HepG2 (cell line): ENCODE data around the gene NEDD8. TPM values are rescaled to one million over a fixed set of nuclear protein-coding genes. Genes with fewer than 3 reads are reported as not detected.

Experiments used
- ELF4 ChIP-seq: sonication (generic); formaldehyde crosslinking; IDR thresholded peaks from 2 replicates; pipeline ENCODE4 v1.5.0; 2020; ENCODE audit warnings: missing genetic modification reagents, mild to moderate bottlenecking, moderate library complexity, borderline replicate concordance
- KLF9 ChIP-seq: IDR thresholded peaks from 2 replicates; pipeline ENCODE4 v1.6.1; 2016; ENCODE audit warnings: low read depth
- LBX2 ChIP-seq: sonication (generic); formaldehyde crosslinking; IDR thresholded peaks from 2 replicates; pipeline ENCODE4 v1.5.0; 2020; ENCODE audit warnings: missing genetic modification reagents, mild to moderate bottlenecking, borderline replicate concordance
- NFE2L1 ChIP-seq: sonication (generic); formaldehyde crosslinking; IDR thresholded peaks from 2 replicates; pipeline ENCODE4 v1.4.0; 2020; ENCODE audit warnings: missing genetic modification reagents, mild to moderate bottlenecking, borderline replicate concordance
- PITX1 ChIP-seq: sonication (generic); formaldehyde crosslinking; IDR thresholded peaks from 2 replicates; pipeline ENCODE4 v1.5.1; 2020; ENCODE audit warnings: mild to moderate bottlenecking, missing genetic modification reagents
- RXRA ChIP-seq: sonication (generic); formaldehyde crosslinking; IDR thresholded peaks from 2 replicates; pipeline ENCODE4 v1.5.1; 2020; ENCODE audit warnings: missing genetic modification reagents
- SETDB1 ChIP-seq: sonication (generic); formaldehyde crosslinking; IDR thresholded peaks from 2 replicates; pipeline ENCODE4 v1.5.1; 2020; ENCODE audit warnings: missing genetic modification reagents, mild to moderate bottlenecking, borderline replicate concordance
- SOX6 ChIP-seq, 2 experiments: fragments of 450-650 bp in 1 of 2; sonication (generic) in 1 of 2; formaldehyde crosslinking in 1 of 2; IDR thresholded peaks; 2 replicates each; pipeline versions ENCODE4 v1.4.0 to v1.6.1; 2017 to 2020; ENCODE audit warnings: antibody characterized with exemption in 1 of 2, mild to moderate bottlenecking in 1 of 2, missing genetic modification reagents in 1 of 2
- TAF1 ChIP-seq: sonication (generic); formaldehyde crosslinking; IDR thresholded peaks from 2 replicates; pipeline ENCODE4 v1.4.0; 2020; ENCODE audit warnings: missing genetic modification reagents
- ZBTB14 ChIP-seq: sonication (generic); formaldehyde crosslinking; IDR thresholded peaks from 2 replicates; pipeline ENCODE4 v1.4.0; 2020; ENCODE audit warnings: missing genetic modification reagents
- ZEB1 ChIP-seq: IDR thresholded peaks from 2 replicates; pipeline ENCODE4 v1.6.1; 2012; ENCODE audit warnings: mild to moderate bottlenecking, low read depth, inconsistent platforms; ENCODE audit not compliant: insufficient replicate concordance
- ZIK1 ChIP-seq: sonication (generic); formaldehyde crosslinking; IDR thresholded peaks from 2 replicates; pipeline ENCODE4 v1.5.0; 2020; ENCODE audit warnings: mild to moderate bottlenecking, low read depth, missing genetic modification reagents, borderline replicate concordance
- ZNF557 ChIP-seq: sonication (generic); formaldehyde crosslinking; IDR thresholded peaks from 2 replicates; pipeline ENCODE4 v1.4.0; 2020; ENCODE audit warnings: missing genetic modification reagents
- ZNF713 ChIP-seq: sonication (generic); formaldehyde crosslinking; IDR thresholded peaks from 2 replicates; pipeline ENCODE4 v1.4.0; 2020; ENCODE audit warnings: mild to moderate bottlenecking, missing genetic modification reagents
- ZSCAN30 ChIP-seq: sonication (generic); formaldehyde crosslinking; IDR thresholded peaks from 2 replicates; pipeline ENCODE4 v1.5.0; 2020; ENCODE audit warnings: mild to moderate bottlenecking, missing genetic modification reagents
- ZZZ3 ChIP-seq: sonication (generic); formaldehyde crosslinking; IDR thresholded peaks from 2 replicates; pipeline ENCODE4 v1.4.0; 2020; ENCODE audit warnings: missing genetic modification reagents, mild to moderate bottlenecking, borderline replicate concordance
- polyA plus RNA-seq, 8 experiments: library from polyadenylated mRNA; depleted of rRNA in 3 of 8; stranded (reverse) in 7 of 8; unstranded in 1 of 8; fragments of >200 nt; fragmentation: Illumina TruSeq in 4 of 8; extraction: Trizol in 4 of 8; gene quantifications; 2 replicates each; pipeline versions ENCODE4 v1.2.1 to v1.2.3, GENCODE V29; 2011 to 2016; ENCODE audit warnings: low read depth in 4 of 8, missing spikeins in 1 of 8, mixed read lengths in 1 of 8; ENCODE audit not compliant: insufficient read depth in 1 of 8
- total RNA-seq, 5 experiments: library from RNA; depleted of rRNA; stranded (reverse); fragments of >200 nt; fragmentation: Illumina TruSeq; extraction: Trizol; gene quantifications; 2 replicates each; pipeline ENCODE4 v1.2.3, GENCODE V29; 2016; ENCODE audit warnings: low read depth in 1 of 5
- TF ChIP-seq, protein P1 (sequence below): sonication (generic); formaldehyde crosslinking; IDR thresholded peaks from 2 replicates; pipeline ENCODE4 v1.9.0; 2021; ENCODE audit warnings: mild to moderate bottlenecking, missing genetic modification reagents

Gene NEDD8
- total and polyA plus RNA-seq, 2 of the 13 experiments (the other 11 are each of a cell fraction or from before 2014, with no cell fraction given) = 535 to 713 TPM

- TF ChIP-seq ZZZ3 (peak; percentile 92), ZNF713 (CRISPR knock-in tag) (peak; percentile 85; the same call in 1 of the 2 replicates), RXRA (CRISPR knock-in tag) (peak; percentile 88), ZIK1 (peak; percentile 99), NFE2L1 (CRISPR knock-in tag) (peak; percentile 32; the same call in 1 of the 2 replicates), ZNF557 (CRISPR knock-in tag) (peak; percentile 95), PITX1 (CRISPR knock-in tag) (peak; percentile 86), ELF4 (peak; percentile 97; the same call in 1 of the 2 replicates), ZSCAN30 (CRISPR knock-in tag) (no peak; the same call in 1 of the 2 replicates), SETDB1 (no peak), ZEB1 (no peak), SOX6 (IDR thresholded peaks at IDR 0.05) (no peak), SOX6 (CRISPR knock-in tag; IDR thresholded peaks at IDR 0.05) (peak; percentile 83), ZBTB14 (peak; percentile 50; the same call in 1 of the 2 replicates), KLF9 (CRISPR knock-in tag) (peak; percentile 91), TAF1 (CRISPR knock-in tag) (peak; percentile 98), LBX2 (CRISPR knock-in tag) (peak; percentile 93)
- TF ChIP-seq, protein P1, sequence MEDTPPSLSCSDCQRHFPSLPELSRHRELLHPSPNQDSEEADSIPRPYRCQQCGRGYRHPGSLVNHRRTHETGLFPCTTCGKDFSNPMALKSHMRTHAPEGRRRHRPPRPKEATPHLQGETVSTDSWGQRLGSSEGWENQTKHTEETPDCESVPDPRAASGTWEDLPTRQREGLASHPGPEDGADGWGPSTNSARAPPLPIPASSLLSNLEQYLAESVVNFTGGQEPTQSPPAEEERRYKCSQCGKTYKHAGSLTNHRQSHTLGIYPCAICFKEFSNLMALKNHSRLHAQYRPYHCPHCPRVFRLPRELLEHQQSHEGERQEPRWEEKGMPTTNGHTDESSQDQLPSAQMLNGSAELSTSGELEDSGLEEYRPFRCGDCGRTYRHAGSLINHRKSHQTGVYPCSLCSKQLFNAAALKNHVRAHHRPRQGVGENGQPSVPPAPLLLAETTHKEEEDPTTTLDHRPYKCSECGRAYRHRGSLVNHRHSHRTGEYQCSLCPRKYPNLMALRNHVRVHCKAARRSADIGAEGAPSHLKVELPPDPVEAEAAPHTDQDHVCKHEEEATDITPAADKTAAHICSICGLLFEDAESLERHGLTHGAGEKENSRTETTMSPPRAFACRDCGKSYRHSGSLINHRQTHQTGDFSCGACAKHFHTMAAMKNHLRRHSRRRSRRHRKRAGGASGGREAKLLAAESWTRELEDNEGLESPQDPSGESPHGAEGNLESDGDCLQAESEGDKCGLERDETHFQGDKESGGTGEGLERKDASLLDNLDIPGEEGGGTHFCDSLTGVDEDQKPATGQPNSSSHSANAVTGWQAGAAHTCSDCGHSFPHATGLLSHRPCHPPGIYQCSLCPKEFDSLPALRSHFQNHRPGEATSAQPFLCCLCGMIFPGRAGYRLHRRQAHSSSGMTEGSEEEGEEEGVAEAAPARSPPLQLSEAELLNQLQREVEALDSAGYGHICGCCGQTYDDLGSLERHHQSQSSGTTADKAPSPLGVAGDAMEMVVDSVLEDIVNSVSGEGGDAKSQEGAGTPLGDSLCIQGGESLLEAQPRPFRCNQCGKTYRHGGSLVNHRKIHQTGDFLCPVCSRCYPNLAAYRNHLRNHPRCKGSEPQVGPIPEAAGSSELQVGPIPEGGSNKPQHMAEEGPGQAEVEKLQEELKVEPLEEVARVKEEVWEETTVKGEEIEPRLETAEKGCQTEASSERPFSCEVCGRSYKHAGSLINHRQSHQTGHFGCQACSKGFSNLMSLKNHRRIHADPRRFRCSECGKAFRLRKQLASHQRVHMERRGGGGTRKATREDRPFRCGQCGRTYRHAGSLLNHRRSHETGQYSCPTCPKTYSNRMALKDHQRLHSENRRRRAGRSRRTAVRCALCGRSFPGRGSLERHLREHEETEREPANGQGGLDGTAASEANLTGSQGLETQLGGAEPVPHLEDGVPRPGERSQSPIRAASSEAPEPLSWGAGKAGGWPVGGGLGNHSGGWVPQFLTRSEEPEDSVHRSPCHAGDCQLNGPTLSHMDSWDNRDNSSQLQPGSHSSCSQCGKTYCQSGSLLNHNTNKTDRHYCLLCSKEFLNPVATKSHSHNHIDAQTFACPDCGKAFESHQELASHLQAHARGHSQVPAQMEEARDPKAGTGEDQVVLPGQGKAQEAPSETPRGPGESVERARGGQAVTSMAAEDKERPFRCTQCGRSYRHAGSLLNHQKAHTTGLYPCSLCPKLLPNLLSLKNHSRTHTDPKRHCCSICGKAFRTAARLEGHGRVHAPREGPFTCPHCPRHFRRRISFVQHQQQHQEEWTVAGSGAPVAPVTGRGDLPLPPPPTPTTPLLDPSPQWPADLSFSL = no peak; the same call in 1 of the 2 replicates
These were observed 19.0 kb downstream of the NEDD8 start, which contains the start of gene CHMP4A (continued) for GRCh38 chr14:24212924-24213865.
